Activated gamma-delta T cell treated with anti-CD3 and anti-CD28 coated beads, Interleukin-2, amount 50 U/mL, for 16 hours (primary cell): ENCODE data around the gene MRPL47.
"Not testable (repeated sequence)": the region's sequence is repeated elsewhere in the genome, so short reads cannot be mapped to it uniquely, and the experiment has no call there.

Source experiments
- DNase-seq: peaks from one replicate; pipeline ENCODE4 v3.0.0-alpha.2; 2020; ENCODE audit warnings: low read depth

MRPL47 gene

GRCh38 chr3:179604321-179605078 is at the start of gene MRPL47, which contains the start of gene NDUFB5:
Gene MRPL47, minus strand, starts transcription at chr3:179604638. Its CDS starts 14 bp downstream, at chr3:179604624.
Gene NDUFB5, plus strand, starts transcription at chr3:179604794. Its CDS starts 22 bp downstream, at chr3:179604816.
- DNase-seq: peak; percentile 88

GRCh38 chr3:179653096-179653797 is 48.8 kb upstream of the MRPL47 start:
- peak; percentile 30 for DNase-seq

DNA sequence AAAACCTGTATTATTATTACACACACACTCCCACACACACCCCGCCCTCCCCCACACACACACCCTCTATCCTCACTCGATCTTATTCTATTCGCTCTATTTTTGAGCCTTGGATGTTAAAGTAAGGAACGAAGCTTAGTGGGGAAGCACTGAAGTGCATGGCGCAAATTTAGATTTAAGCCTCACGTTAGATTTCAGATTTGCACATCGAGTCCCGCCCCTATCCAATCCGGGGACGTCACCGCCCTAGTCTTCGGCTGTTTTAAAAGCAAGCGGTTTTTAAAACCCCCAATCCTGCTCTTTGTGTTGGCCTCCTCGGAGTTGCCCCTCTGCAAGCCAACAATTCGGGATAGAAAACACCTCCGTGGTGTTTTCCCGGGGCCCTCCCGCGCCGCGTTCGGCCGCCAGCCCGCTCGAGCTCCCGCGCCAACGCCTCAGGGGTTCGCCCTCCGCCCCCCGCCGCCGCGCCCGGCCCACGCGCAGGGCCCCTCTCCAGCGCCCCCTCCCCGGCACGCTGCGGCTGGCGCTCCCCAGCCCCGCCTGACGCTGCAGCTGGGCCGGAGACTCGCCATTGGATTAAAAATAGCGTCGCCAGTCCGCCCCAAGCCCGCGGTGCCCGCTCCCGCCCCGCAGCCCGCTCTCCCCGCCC is 48.1 kb upstream of the MRPL47 start, which contains the start of gene USP13:
Gene USP13 (plus strand): TSS at position 594 of the 649 bp plus-strand sequence. CDS start 186 bp downstream, outside the sequence.
- DNase-seq: peak; percentile 25

DNA sequence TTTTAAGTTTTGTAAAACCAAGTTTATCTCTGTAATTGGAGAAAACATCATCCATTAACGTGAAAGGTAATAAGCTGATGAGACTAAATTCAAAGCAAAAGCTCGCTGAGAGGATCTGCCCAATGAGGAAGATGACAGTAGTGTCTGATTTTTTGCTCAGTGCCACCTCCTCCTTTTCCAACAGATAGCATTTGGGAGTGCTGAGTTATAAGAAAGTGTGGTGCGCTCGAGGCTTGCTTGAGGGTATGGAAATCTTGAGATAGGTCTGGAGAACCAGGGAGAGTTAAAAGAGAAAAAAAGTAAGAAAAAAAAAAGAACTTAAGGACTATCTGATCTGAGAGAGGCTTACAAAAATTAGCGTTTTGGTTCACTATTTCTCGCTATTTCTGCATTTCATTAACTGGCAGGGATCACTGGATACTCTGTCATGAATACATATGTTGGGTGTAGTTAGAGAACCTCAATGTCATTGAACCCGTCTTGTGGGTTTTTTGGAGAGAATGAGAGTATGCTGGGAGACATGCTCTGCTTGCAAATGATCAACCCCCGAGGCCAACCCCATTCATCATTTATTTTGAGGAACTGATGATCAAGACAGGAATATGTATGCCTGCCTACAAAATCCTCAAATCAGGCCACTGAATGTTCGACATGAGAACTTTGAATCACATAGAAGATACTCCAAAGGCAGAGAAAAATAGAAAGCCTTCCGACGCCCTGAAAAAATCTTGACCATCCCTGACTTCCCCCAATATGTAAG is 47.4 kb upstream of the MRPL47 start:
- no peak for DNase-seq

GRCh38 chr3:179646177-179646576 is 41.7 kb upstream of the MRPL47 start:
- no peak for DNase-seq

DNA sequence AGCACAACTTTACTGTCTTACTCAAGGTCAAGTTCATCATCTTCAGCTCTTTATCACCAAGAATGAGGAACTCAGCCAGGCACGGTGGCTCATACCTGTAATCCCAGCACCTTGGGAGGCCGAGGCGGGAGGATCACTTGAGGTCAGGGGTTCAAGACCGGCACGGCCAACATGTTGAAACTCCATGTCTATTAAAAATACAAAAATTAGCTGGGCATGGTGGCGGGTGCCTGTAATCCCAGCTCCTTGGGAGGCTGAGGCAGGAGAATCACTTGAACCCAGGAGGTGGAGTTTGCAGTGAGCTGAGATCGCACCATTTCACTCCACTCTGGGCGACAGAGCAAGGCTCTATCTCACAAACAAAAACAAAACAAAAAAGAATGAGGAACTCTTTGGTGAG is 39.4 kb upstream of the MRPL47 start:
- DNase-seq: not testable (repeated sequence)

DNA sequence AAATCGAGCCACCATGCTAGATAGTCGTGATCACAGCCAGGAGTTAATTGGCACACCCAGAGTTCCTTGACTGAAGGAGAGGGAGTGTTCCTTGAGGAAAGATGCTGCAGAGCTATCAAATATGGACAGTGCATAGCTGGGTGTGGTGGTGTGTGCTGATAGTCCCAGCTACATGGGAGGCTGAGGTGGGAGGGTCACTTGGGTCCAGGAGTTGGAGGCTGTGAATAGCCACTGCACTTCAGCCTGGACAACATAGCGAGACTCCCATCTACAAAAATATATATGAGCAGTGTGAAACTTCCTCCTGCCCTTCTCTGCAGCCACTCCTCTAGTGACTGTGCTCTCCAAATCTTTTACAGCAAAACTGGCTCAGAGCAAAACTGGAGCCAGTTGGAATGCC is 38.4 kb upstream of the MRPL47 start:
- DNase-seq: no peak

- DNase-seq: no peak
Measured at GRCh38 chr3:179640469-179640868, 36.0 kb upstream of the MRPL47 start.

DNA sequence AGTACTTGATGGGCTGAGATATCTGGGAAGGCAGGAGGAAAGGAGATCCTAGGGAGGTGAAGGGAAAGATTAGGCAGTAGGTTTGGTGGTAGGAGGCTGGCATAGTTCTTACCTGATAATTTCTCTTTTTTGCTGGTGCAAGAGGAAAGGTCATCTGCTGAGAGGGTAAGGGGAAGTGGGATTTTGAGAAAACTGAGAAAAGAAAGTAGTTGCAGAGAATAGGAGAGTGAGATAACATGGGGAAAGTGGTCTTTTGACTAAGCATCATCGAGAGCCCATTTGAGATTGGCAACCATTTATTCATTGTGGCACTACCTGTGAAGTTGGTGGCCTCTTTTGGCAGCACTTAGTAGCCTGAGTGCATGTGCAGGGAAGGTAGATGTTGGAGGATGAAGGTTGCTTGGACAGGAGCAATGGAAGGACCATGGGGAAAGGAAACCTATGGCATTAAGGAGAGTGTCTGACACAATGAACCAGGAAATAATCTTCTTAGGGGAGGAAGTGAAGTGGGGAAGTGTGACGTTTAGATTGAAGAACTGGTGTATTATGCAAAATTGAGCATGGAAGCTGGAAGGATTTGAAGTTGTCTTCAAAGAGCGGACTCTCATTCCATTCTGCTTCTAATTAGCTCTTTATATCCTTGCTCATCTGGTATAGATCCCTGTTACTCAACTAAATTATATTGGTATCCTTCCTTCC is 26.5 kb upstream of the MRPL47 start:
- no peak for DNase-seq

GRCh38 chr3:179624451-179624850 is 20.0 kb upstream of the MRPL47 start:
- no peak for DNase-seq

GRCh38 chr3:179622023-179622422 is 17.6 kb upstream of the MRPL47 start:
- DNase-seq: no peak

- DNase-seq: no peak
Measured at GRCh38 chr3:179615458-179616173, 11.2 kb upstream of the MRPL47 start.

GRCh38 chr3:179613807-179614206 is 9.4 kb upstream of the MRPL47 start:
- DNase-seq: no peak

DNA sequence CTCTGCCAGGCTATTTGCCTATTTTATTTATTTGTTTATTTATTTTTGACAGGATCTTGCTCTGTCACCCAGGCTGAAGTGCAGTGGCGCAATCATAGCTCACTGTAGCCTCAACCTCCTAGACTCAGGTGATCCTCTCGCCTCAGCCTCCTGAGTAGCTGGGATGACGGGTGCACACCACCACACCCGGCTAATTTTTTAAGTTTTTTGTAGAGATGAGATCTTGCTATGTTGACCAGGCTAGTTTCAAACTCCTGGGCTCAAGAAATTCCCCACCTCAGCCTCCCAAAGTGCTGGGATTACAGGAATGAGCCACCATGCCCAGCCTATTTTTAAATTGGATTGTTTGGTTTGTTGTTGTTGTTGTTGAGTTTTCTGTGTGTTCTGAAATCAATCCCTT is 5.6 kb upstream of the MRPL47 start:
- no peak for DNase-seq

- DNase-seq: no peak
Measured at GRCh38 chr3:179608931-179609720, 4.7 kb upstream of the MRPL47 start.

GRCh38 chr3:179606534-179607085 is 2.2 kb upstream of the MRPL47 start:
- DNase-seq: no peak

DNA sequence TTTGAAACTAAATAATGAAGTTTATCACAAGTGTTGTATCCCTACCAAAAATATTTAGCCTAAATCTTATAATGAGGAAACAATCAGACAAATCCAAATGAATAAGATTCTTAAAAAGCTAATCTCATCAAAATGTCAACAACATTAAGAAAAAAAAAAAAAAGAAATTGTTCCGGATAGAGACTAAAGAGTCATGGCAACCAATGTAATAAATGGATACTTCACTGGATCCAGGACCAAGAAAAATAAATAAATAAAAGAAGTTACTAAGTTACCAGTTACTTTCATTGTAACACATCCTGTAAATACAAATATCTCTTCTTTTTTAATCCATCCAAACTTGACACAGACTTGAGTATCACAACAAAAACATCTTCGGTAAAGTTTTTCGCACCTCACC is 607 bp downstream of the MRPL47 start:
- DNase-seq: no peak

DNA sequence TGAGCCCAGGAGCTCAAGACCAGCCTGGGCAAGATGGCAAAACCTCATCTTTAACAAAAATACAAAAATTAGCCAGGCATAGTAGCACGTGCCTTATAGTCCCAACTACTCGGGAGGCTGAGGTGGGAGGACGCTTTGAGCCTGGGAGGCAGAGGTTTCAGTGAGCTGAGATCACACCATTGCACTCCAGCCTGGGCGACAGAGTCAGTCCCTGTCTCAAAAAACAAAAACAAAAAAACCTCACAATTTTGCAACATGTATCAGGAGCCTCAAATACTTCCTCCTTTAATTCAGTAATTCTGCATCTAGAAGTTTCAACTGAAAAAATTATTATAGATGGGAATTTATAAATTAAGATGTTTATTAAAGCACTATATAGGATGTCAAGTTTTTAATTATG is 1.1 kb downstream of the MRPL47 start:
- no peak for DNase-seq

- no peak for DNase-seq
Measured at GRCh38 chr3:179599531-179599930, 4.9 kb downstream of the MRPL47 start.

- DNase-seq: no peak
Measured at GRCh38 chr3:179591313-179591712, 13.1 kb downstream of the MRPL47 start.
